ENCODE measurements around the gene FBXL5.
A peak's percentile ranks its signal among the peaks of the same experiment; 100 is the strongest.

The FBXL5 gene

DNA sequence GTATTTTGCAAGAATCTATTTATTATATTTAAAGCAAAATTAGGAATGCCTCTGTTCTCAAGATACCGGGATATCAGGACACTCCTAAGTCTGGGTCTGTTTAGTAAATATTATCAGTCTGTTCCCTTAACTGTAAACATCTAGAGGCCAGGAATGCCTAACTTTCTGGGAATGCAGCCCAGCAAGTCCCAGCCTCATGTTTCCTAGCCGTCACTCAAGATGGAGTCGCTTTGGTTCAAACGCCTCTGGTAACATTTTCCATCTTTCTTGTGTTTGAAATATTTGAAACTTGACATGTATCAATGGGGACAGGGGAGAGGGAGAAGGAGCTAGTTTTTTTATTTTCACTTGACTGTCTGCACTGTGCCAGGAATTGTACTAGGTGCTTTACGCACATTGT, 85.4 kb downstream of the FBXL5 start:
- intact Hi-C loops (cut with DNase I), result no loop called here
- DNase-seq, result no peak

GRCh38 chr4:15568821-15569220, 86.3 kb downstream of the FBXL5 start:
- no peak for DNase-seq
- intact Hi-C loops (cut with DNase I), result no loop called here

- no peak for DNase-seq
- intact Hi-C loops (cut with DNase I), result no loop called here
Observed at GRCh38 chr4:15563871-15564270, 91.3 kb downstream of the FBXL5 start.

GRCh38 chr4:15562623-15563022, 92.5 kb downstream of the FBXL5 start:
- intact Hi-C loops (cut with DNase I), result no loop called here
- DNase-seq, result no peak

- intact Hi-C loops (cut with DNase I), result no loop called here
- DNase-seq, result peak in 1 of 10 donors; percentile 23
Observed at GRCh38 chr4:15562114-15562513, 93.0 kb downstream of the FBXL5 start.

GRCh38 chr4:15558561-15558960, 96.6 kb downstream of the FBXL5 start:
- no peak for DNase-seq
- intact Hi-C loops (cut with DNase I), result no loop called here

DNA sequence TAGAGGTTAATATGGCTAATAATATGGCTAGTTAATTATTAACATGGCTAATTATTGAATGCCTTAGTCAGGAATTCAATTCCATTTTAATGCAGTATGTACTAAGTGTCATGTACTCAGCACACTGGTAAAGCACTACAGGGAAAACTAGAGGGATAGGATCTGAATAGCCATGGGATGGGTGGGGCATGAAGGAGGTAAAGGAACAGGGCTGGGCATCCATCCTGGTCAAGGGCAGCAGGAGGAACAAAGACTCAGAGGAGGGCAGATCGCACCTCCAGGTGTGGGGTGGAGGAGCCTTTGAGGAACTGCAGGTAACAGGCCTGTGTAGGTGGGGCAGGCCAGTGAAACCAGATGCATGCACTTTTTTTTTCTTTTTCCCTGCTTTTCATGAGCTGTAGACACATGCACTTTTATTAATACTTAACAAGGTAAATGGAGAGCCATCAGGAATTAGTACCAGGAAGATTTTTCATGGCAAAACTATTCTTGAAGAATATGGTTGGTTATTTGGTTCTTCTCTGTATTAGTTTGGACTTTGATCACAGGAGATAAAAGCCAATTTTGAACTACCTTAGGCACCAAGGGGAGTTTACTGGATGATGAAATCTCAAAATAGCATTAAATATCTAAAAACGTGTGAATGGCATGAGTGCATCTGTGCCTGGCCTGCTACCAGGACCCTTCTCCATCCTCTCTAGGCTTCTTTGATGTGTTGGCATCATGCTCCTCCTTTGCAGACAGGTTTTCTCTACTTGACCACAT, 97.2 kb downstream of the FBXL5 start:
- intact Hi-C loops (cut with DNase I), result no loop called here
- DNase-seq, result no peak

GRCh38 chr4:15556511-15557092, 98.6 kb downstream of the FBXL5 start:
- no peak for DNase-seq
- intact Hi-C loops (cut with DNase I), result no loop called here
